Measurements from ENCODE around the gene PDPN. TPM values are rescaled to one million over a fixed set of nuclear protein-coding genes. Genes with fewer than 3 reads are reported as not detected.

The PDPN gene
- total and polyA plus RNA-seq, 7 donors = 17.2 to 38.4 (median 27.9) TPM

- intact Hi-C loops (cut with DNase I) = no loop called here
- 77 to 94% (median 90%) methylated on average over 8 of the region's 8 CpGs for WGBS, 3 donors
- no peaks in the 10 kb centered on the region for H3K4me1 ChIP-seq
- H3K4me3 ChIP-seq = no peak overlapping the region
- peak in 2 of 4 donors; percentile 46 to 72 for ATAC-seq
- no peak for TF ChIP-seq CTCF (IDR thresholded peaks at IDR 0.05)
- peaks cover 0 to 31% of the 10 kb centered on the region in 2 donors for H3K36me3 ChIP-seq (ENCODE audit: insufficient read depth in 1 of 2, low read depth in 1 of 2)
- H3K27me3 ChIP-seq (ENCODE audit: insufficient read depth in 3 of 3, low read length in 2 of 3) = no peaks in the 10 kb centered on the region
- no peaks in the 10 kb centered on the region for H3K9me3 ChIP-seq
- DNase-seq = no peak
- no peak overlapping the region for H3K27ac ChIP-seq
Measured at GRCh38 chr1:13607002-13607401, 23.4 kb downstream of the PDPN start.

GRCh38 chr1:13616234-13616633 is 32.6 kb downstream of the PDPN start:
- Histone ChIP-seq H3K27ac (no peak overlapping the region), H3K36me3 (ENCODE audit: insufficient read depth in 1 of 2, low read depth in 1 of 2) (peaks cover 0 to 47% of the 10 kb centered on the region in 2 donors), H3K4me3 (no peak overlapping the region), H3K4me1 (peaks cover 2% of the 10 kb centered on the region), H3K27me3 (ENCODE audit: insufficient read depth in 3 of 3, low read length in 2 of 3) (no peaks in the 10 kb centered on the region), H3K9me3 (no peaks in the 10 kb centered on the region)
- WGBS, 3 donors = 68 to 77% (median 72%) methylated on average over 5 of the region's 5 CpGs
- intact Hi-C loops (cut with DNase I) = no loop called here
- no peak for DNase-seq
- no peak for ATAC-seq
- no peak for TF ChIP-seq CTCF (IDR thresholded peaks at IDR 0.05)

- Histone ChIP-seq H3K36me3 (ENCODE audit: insufficient read depth in 1 of 2, low read depth in 1 of 2) (peaks cover 0 to 38% of the 10 kb centered on the region in 2 donors), H3K27me3 (ENCODE audit: insufficient read depth in 3 of 3, low read length in 2 of 3) (no peaks in the 10 kb centered on the region), H3K9me3 (no peaks in the 10 kb centered on the region), H3K4me1 (peaks cover 2% of the 10 kb centered on the region), H3K4me3 (no peak overlapping the region), H3K27ac (no peak overlapping the region)
- intact Hi-C loops (cut with DNase I) = no loop called here
- WGBS, 3 donors = 77 to 95% (median 91%) methylated on average over 4 of the region's 4 CpGs
- TF ChIP-seq CTCF (IDR thresholded peaks at IDR 0.05) = no peak
- DNase-seq = no peak
- no peak for ATAC-seq
Measured at GRCh38 chr1:13617108-13617507, 33.5 kb downstream of the PDPN start.

- DNase-seq (no peak), ATAC-seq (no peak)
- WGBS, 3 donors = 83 to 98% (median 96%) methylated on average over 1 of the region's 1 CpG
- Histone ChIP-seq H3K27me3 (ENCODE audit: insufficient read depth in 3 of 3, low read length in 2 of 3) (no peaks in the 10 kb centered on the region), H3K4me1 (peaks cover 2% of the 10 kb centered on the region), H3K4me3 (no peak overlapping the region), H3K9me3 (no peaks in the 10 kb centered on the region), H3K36me3 (ENCODE audit: insufficient read depth in 1 of 2, low read depth in 1 of 2) (peaks cover 0 to 37% of the 10 kb centered on the region in 2 donors), H3K27ac (no peak overlapping the region)
- intact Hi-C loops (cut with DNase I) = no loop called here
- no peak for TF ChIP-seq CTCF (IDR thresholded peaks at IDR 0.05)
Measured at GRCh38 chr1:13617773-13618172, 34.1 kb downstream of the PDPN start.

- H3K9me3 ChIP-seq = no peaks in the 10 kb centered on the region
- intact Hi-C loops (cut with DNase I) = no loop called here
- ATAC-seq = no peak
- H3K4me1 ChIP-seq = peaks cover 2% of the 10 kb centered on the region
- H3K4me3 ChIP-seq = no peak overlapping the region
- peaks cover 0 to 37% of the 10 kb centered on the region in 2 donors for H3K36me3 ChIP-seq (ENCODE audit: insufficient read depth in 1 of 2, low read depth in 1 of 2)
- WGBS, 3 donors = 93 to 96% (median 95%) methylated on average over 11 of the region's 11 CpGs
- TF ChIP-seq CTCF (IDR thresholded peaks at IDR 0.05) = no peak
- DNase-seq = no peak
- no peak overlapping the region for H3K27ac ChIP-seq
- no peaks in the 10 kb centered on the region for H3K27me3 ChIP-seq (ENCODE audit: insufficient read depth in 3 of 3, low read length in 2 of 3)
Measured at GRCh38 chr1:13618483-13618882, 34.9 kb downstream of the PDPN start.

Measured in psoas muscle (tissue), 8 donors.